MCF 10A (cell line): ENCODE results near the gene SYT12. TPM values are rescaled to one million over a fixed set of nuclear protein-coding genes. Genes with fewer than 3 reads are reported as not detected.

Experiments used
- BruUV-seq: library from RNA; stranded (reverse); fragments of 400-500 nt; replicated peaks from 2 replicates; lab custom pipeline; 2021; lab: Mats Ljungman, UMichigan
- CTCF ChIA-PET: fragments of 300-600 bp; sonication (Branson Sonifier 250); formaldehyde crosslinking; extraction: SDS; loops from one replicate; lab custom pipeline; 2021; ENCODE audit warnings: antibody characterized with exemption, inconsistent platforms; lab: Yijun Ruan, JAX
- POLR2A ChIA-PET: fragments of 300-600, 350-650 bp; sonication (Branson Sonifier 250); formaldehyde crosslinking; extraction: SDS; loops from one replicate; lab custom pipeline; 2020; ENCODE audit warnings: antibody characterized with exemption, inconsistent platforms; lab: Yijun Ruan, JAX
- DNase-seq: peaks from one replicate; pipeline ENCODE4 v3.0.0-alpha.2; 2018; ENCODE audit not compliant: unreplicated experiment
- H3K27ac Mint-ChIP-seq: one replicate; pipeline ENCODE4 v1.8.0; 2022; ENCODE audit warnings: mild to moderate bottlenecking, low read depth, mixed read lengths; ENCODE audit not compliant: unreplicated experiment
- H3K27me3 Mint-ChIP-seq: one replicate; pipeline ENCODE4 v1.8.0; 2022; ENCODE audit warnings: mixed read lengths; ENCODE audit not compliant: insufficient read depth, unreplicated experiment
- H3K36me3 Mint-ChIP-seq: one replicate; pipeline ENCODE4 v1.8.0; 2022; ENCODE audit warnings: mild to moderate bottlenecking, moderate library complexity, mixed read lengths; ENCODE audit not compliant: insufficient read depth, unreplicated experiment
- H3K4me1 Mint-ChIP-seq: one replicate; pipeline ENCODE4 v1.8.0; 2022; ENCODE audit warnings: mixed read lengths; ENCODE audit not compliant: insufficient read depth, unreplicated experiment
- H3K4me3 Mint-ChIP-seq: one replicate; pipeline ENCODE4 v1.8.0; 2022; ENCODE audit warnings: mild to moderate bottlenecking, moderate library complexity, mixed read lengths; ENCODE audit not compliant: unreplicated experiment
- H3K9me3 Mint-ChIP-seq: one replicate; pipeline ENCODE4 v1.8.0; 2022; ENCODE audit warnings: mixed read lengths; ENCODE audit not compliant: unreplicated experiment
- intact Hi-C: fragments of 100-400 bp; cut with micrococcal nuclease; formaldehyde crosslinking; loops from 2 replicates; pipeline ENCODE4 v1.14.1; 2022
- total RNA-seq: library from RNA; stranded (reverse); gene quantifications from 2 replicates; pipeline ENCODE4 v1.2.3, GENCODE V29; 2022
- TF ChIP-seq, protein P1 (sequence below): fragments of 200-600 bp; IDR thresholded peaks from one replicate; pipeline ENCODE4 v1.8.0; 2022; ENCODE audit warnings: antibody characterized with exemption, mild to moderate bottlenecking; ENCODE audit not compliant: unreplicated experiment

SYT12 gene
- total RNA-seq, 1 experiment from 2014 or later = 0.44 TPM

DNA sequence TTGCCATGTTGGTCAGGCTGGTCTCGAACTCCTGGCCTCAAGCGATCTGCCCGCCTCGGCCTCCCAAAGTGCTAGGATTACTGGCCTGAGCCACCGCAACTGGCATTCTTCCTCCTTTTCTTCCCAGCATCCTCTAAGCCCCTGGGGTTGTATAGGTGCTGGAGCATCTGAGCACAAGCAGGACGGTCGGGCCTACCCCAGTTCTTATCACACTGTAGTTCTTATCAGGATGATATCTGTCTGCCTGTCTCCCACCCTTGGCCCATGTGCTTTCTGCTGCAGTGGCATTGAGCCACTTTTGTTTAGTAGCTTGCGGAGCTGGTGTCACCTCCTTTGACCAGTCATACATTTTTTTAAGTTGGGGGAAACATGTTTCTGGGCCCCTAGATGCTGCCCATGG, 35.6 kb downstream of the SYT12 start:
- no TSS peak for BruUV-seq
- DNase-seq = no peak
- Mint-ChIP-seq H3K27me3 (no peaks in the 10 kb centered on the region), H3K27ac (peak overlapping the region; percentile 51), H3K4me3 (peak overlapping the region; percentile 83), H3K36me3 (peaks cover 35% of the 10 kb centered on the region), H3K4me1 (peaks cover 40% of the 10 kb centered on the region), H3K9me3 (no peaks in the 10 kb centered on the region)
- CTCF ChIA-PET = interaction anchor here (0.6 to 1.5 kb wide), 5 partner anchors 13 to 323 kb away, joined by 3 to 8 read pairs (median 4); no protein-coding TSS in a partner anchor
- TF ChIP-seq, protein P1, sequence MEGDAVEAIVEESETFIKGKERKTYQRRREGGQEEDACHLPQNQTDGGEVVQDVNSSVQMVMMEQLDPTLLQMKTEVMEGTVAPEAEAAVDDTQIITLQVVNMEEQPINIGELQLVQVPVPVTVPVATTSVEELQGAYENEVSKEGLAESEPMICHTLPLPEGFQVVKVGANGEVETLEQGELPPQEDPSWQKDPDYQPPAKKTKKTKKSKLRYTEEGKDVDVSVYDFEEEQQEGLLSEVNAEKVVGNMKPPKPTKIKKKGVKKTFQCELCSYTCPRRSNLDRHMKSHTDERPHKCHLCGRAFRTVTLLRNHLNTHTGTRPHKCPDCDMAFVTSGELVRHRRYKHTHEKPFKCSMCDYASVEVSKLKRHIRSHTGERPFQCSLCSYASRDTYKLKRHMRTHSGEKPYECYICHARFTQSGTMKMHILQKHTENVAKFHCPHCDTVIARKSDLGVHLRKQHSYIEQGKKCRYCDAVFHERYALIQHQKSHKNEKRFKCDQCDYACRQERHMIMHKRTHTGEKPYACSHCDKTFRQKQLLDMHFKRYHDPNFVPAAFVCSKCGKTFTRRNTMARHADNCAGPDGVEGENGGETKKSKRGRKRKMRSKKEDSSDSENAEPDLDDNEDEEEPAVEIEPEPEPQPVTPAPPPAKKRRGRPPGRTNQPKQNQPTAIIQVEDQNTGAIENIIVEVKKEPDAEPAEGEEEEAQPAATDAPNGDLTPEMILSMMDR = no peak
- intact Hi-C loops = loop anchor here (10.0 kb wide), 1 partner anchor 204 kb away; the partner anchor contains the start of gene LRFN4
- POLR2A ChIA-PET = interaction anchor here (0.6 to 6.7 kb wide), 5 partner anchors 13 to 215 kb away, joined by 3 to 52 read pairs (median 7); partner anchors contain the start of genes KDM2A and RCE1

DNA sequence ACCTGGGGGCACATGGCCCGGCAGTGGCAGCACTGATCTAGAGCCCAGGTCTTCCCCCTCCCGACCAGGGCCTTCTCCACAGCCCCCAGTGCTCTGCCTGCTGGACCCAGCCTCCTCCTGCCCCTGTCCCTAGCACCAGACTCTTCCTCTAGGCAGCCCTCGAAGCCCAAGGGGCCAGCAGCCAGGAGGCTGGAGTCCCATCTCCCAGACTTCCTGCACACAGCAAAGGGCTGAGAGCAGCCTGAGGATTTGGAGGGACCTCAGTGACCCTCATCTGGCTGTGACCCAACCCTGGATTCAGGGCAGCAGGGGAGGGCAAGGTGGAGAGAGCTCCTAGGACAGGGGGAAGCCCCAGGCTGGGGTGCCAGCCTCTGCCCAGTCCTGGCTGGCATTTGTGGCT, 36.7 kb downstream of the SYT12 start:
- POLR2A ChIA-PET = interaction anchor here (0.7 kb wide), 1 partner anchor 724 kb away, joined by 3 read pairs; the partner anchor contains the start of gene RIN1
- intact Hi-C loops = loop anchor here (10.0 kb wide), 1 partner anchor 205 kb away; the partner anchor contains the start of gene LRFN4
- peak; percentile 18 for DNase-seq
- TF ChIP-seq, protein P1 = no peak
- peak overlapping the region; percentile 48 for H3K4me3 Mint-ChIP-seq
- peaks cover 42% of the 10 kb centered on the region for H3K36me3 Mint-ChIP-seq
- H3K9me3 Mint-ChIP-seq = no peaks in the 10 kb centered on the region
- peak overlapping the region; percentile 74 for H3K27ac Mint-ChIP-seq
- CTCF ChIA-PET = no interaction called here
- no TSS peak for BruUV-seq
- no peaks in the 10 kb centered on the region for H3K27me3 Mint-ChIP-seq
- H3K4me1 Mint-ChIP-seq = peaks cover 37% of the 10 kb centered on the region

DNA sequence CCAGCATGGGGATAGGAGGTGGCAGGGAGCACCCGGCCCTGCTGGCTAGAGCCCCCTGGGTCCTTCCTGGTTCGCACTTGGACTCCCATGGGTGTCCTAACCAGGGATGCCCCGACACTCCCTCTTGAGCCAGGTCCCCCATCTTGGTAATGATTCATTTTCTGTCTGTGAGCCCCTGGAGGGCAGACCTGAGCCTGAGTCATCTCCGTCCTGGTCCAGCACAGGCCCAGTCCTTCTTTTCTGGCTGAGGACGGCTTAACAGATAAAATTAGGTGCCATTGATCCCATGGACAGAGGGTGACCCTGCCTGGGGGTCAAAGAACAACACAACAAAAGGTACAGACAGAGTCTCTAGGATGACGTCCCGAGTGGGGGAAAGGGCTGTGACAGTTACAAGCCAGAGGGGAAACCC, 37.2 kb downstream of the SYT12 start:
- Mint-ChIP-seq H3K27me3 (no peaks in the 10 kb centered on the region), H3K4me1 (peaks cover 37% of the 10 kb centered on the region), H3K27ac (peak overlapping the region; percentile 74), H3K4me3 (peak overlapping the region; percentile 48), H3K9me3 (no peaks in the 10 kb centered on the region), H3K36me3 (peaks cover 43% of the 10 kb centered on the region)
- TF ChIP-seq, protein P1 = no peak
- ChIA-PET POLR2A (no interaction called here), CTCF (interaction anchor here (1.1 kb wide), 1 partner anchor 263 kb away, joined by 3 read pairs; no protein-coding TSS in a partner anchor)
- DNase-seq = peak; percentile 67
- intact Hi-C loops = no loop called here
- BruUV-seq = no TSS peak

DNA sequence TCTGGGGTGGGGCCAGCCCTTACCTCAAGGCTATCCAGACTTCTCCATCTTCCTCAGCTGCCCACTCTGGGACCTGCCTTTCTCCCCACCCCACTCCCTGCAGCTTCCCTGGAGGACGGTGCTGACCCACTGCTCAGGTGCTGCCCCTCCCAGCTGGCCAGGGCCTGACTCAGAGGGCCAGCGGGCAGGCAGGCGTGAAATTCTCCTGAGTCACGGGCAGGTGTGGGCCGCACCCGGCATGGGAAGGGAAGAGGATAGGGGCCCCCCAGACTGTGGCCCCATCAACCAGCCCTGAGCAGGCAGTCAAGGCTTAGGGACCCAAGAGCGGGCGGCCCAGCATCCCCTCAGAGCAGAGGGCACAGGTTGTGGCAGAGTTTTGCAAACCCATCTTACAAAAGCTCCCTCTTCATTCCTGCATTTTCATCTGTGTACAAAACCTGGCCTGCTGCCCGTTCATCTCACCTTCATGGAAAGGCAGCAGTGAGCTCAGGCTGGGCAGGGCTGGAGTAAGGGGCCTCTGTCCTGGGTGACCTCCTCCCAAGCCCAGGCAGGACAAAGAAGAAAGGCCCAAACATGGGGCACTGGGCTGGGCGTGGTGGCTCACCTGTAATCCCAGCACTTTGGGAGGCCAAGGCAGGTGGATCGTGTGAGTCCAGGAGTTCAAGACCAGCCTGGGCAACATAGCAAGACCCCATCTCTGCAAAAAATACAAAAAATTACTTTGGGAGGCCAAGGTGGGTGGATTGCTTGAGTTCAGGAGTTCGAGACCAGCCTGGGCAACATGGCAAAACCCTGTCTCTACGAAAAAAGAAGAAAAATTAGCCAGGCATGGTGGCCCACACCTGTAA, 39.8 kb downstream of the SYT12 start:
- CTCF ChIA-PET = interaction anchor here (0.6 to 1.8 kb wide), 3 partner anchors 10 to 15 kb away, joined by 3 to 14 read pairs (median 11); no protein-coding TSS in a partner anchor
- Mint-ChIP-seq H3K4me1 (peaks cover 25% of the 10 kb centered on the region), H3K27me3 (no peaks in the 10 kb centered on the region), H3K27ac (peak overlapping the region; percentile 89), H3K4me3 (peak overlapping the region; percentile 62), H3K9me3 (no peaks in the 10 kb centered on the region), H3K36me3 (peaks cover 53% of the 10 kb centered on the region)
- peak; percentile 72 for DNase-seq
- POLR2A ChIA-PET = interaction anchor here (0.9 to 1.8 kb wide), 10 partner anchors 8 to 320 kb away, joined by 3 to 11 read pairs (median 4); partner anchors contain the start of gene KDM2A
- TF ChIP-seq, protein P1 = no peak
- intact Hi-C loops = no loop called here
- no TSS peak for BruUV-seq
